ENCODE data around the gene CDH23. TPM values are rescaled to one million over a fixed set of nuclear protein-coding genes. Genes with fewer than 3 reads are reported as not detected.

The CDH23 gene
- total and polyA plus RNA-seq, 10 donors: 2.0 to 19.9 (median 11.0) TPM

DNA sequence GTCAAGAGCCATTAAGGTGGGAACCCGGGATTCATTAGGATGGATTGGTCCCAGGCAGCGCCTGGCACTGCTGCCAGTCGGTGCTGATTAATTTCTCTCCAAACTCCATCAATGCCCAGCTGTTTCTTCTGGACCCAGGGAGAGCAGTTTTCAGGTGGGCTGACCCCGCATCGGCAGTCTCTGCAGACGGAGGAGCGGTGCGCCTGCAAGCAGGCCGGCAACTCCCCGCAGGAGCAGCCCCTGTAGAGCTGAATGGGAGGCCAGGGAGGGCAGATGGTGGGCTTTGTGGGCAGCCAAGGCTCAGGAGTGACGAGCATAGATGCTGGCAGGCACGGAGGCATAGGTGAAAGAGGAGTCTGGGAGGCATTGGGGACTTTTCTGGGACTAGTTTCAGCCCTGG, 56.5 kb downstream of the CDH23 start:
- intact Hi-C loops (cut with DNase I; ENCODE audit: low total_unique reads): no loop called here

DNA sequence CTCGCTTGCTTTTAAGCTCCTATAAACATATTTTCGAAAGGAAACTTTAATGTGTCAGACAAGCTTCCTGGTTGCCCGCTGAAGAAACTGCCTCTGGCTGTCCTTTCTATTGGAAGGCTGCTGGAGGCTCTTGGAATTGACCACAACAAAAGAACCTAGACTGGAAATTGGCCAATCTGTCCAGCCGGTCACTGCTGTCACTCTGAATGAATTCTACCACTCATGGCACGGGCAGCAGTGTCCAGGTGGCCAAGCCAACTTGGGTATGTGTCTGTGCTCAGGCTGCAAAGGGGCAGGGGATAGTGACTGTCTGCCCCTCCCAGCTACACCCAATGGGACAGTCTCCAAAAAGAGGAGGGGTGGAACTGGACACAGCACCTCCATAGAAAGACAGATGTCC, 57.6 kb downstream of the CDH23 start:
- Histone ChIP-seq H3K4me3 (no peak overlapping the region), H3K27ac (no peak overlapping the region), H3K36me3 (no peaks in the 10 kb centered on the region), H3K27me3 (replicated peaks in 1 of 7) (no peaks in the 10 kb centered on the region), H3K9me3 (no peaks in the 10 kb centered on the region), H3K4me1 (no peaks in the 10 kb centered on the region)
- 83 to 88% (median 85%) methylated on average over 5 of the region's 5 CpGs for WGBS, 5 donors
- TF ChIP-seq POLR2AphosphoS5 (IDR thresholded peaks at IDR 0.05): no peak
- TF ChIP-seq CTCF (IDR thresholded peaks at IDR 0.05 in 8 of 11, conservative IDR thresholded peaks at IDR 0.05 in 3 of 11): no peak
- no peak for TF ChIP-seq POLR2A (IDR thresholded peaks at IDR 0.05)
- no peak for DNase-seq
- intact Hi-C loops (cut with DNase I; ENCODE audit: low total_unique reads): no loop called here

More for the DNA sequence above, 56.5 kb downstream of the CDH23 start:
- Histone ChIP-seq H3K36me3 (no peaks in the 10 kb centered on the region), H3K4me3 (no peak overlapping the region), H3K4me1 (no peaks in the 10 kb centered on the region), H3K27me3 (replicated peaks in 1 of 7) (no peaks in the 10 kb centered on the region), H3K27ac (no peak overlapping the region), H3K9me3 (no peaks in the 10 kb centered on the region)
- TF ChIP-seq CTCF (IDR thresholded peaks at IDR 0.05 in 8 of 11, conservative IDR thresholded peaks at IDR 0.05 in 3 of 11) (no peak), POLR2AphosphoS5 (IDR thresholded peaks at IDR 0.05) (no peak), POLR2A (IDR thresholded peaks at IDR 0.05) (no peak)
- DNase-seq: no peak
- 82 to 89% (median 86%) methylated on average over 12 of the region's 12 CpGs for WGBS, 5 donors

GRCh38 chr10:71455035-71455434, 58.3 kb downstream of the CDH23 start:
- Histone ChIP-seq H3K27ac (no peak overlapping the region), H3K9me3 (no peaks in the 10 kb centered on the region), H3K36me3 (no peaks in the 10 kb centered on the region), H3K27me3 (replicated peaks in 1 of 7) (no peaks in the 10 kb centered on the region), H3K4me1 (no peaks in the 10 kb centered on the region), H3K4me3 (no peak overlapping the region)
- TF ChIP-seq CTCF (IDR thresholded peaks at IDR 0.05 in 8 of 11, conservative IDR thresholded peaks at IDR 0.05 in 3 of 11) (no peak), POLR2AphosphoS5 (IDR thresholded peaks at IDR 0.05) (no peak), POLR2A (IDR thresholded peaks at IDR 0.05) (no peak)
- WGBS, 5 donors: 49 to 93% (median 70%) methylated on average over 2 of the region's 2 CpGs
- intact Hi-C loops (cut with DNase I; ENCODE audit: low total_unique reads): no loop called here
- no peak for DNase-seq

GRCh38 chr10:71456631-71457030, 59.9 kb downstream of the CDH23 start:
- Histone ChIP-seq H3K4me1 (no peaks in the 10 kb centered on the region), H3K27me3 (replicated peaks in 1 of 7) (no peaks in the 10 kb centered on the region), H3K27ac (no peak overlapping the region), H3K36me3 (no peaks in the 10 kb centered on the region), H3K9me3 (no peaks in the 10 kb centered on the region), H3K4me3 (no peak overlapping the region)
- no peak for DNase-seq
- intact Hi-C loops (cut with DNase I; ENCODE audit: low total_unique reads): no loop called here
- TF ChIP-seq POLR2AphosphoS5 (IDR thresholded peaks at IDR 0.05): no peak
- TF ChIP-seq CTCF (IDR thresholded peaks at IDR 0.05 in 8 of 11, conservative IDR thresholded peaks at IDR 0.05 in 3 of 11): no peak
- TF ChIP-seq POLR2A (IDR thresholded peaks at IDR 0.05): no peak
- WGBS, 5 donors: 76 to 89% (median 84%) methylated on average over 3 of the region's 3 CpGs
